ENCODE results near the gene KRTAP5-1. TPM values are rescaled to one million over a fixed set of nuclear protein-coding genes. Genes with fewer than 3 reads are reported as not detected.

The KRTAP5-1 gene
- total RNA-seq, 1 donor from 2014 or later = not detected

- ATAC-seq (peak in 1 of 2 donors; percentile 35), DNase-seq (no peak)
- no peaks in the 10 kb centered on the region for H3K9me3 ChIP-seq
- H3K27me3 ChIP-seq (ENCODE audit: low read depth) = no peaks in the 10 kb centered on the region
- peaks cover 6% of the 10 kb centered on the region for H3K4me1 ChIP-seq
- H3K27ac ChIP-seq = no peak overlapping the region
- no peak for TF ChIP-seq CTCF (IDR thresholded peaks at IDR 0.05)
- intact Hi-C loops (cut with DNase I) = no loop called here
- H3K4me3 ChIP-seq = no peak overlapping the region
- peaks cover 9% of the 10 kb centered on the region for H3K36me3 ChIP-seq
Measured at GRCh38 chr11:1564535-1565172, 20.4 kb downstream of the KRTAP5-1 start.

GRCh38 chr11:1563697-1564534 lies 21.2 kb downstream of the KRTAP5-1 start:
- Histone ChIP-seq H3K27ac (no peak overlapping the region), H3K4me1 (peaks cover 13% of the 10 kb centered on the region), H3K9me3 (no peaks in the 10 kb centered on the region), H3K27me3 (ENCODE audit: low read depth) (no peaks in the 10 kb centered on the region), H3K36me3 (peaks cover 9% of the 10 kb centered on the region), H3K4me3 (no peak overlapping the region)
- no peak for DNase-seq
- intact Hi-C loops (cut with DNase I) = no loop called here
- TF ChIP-seq CTCF (IDR thresholded peaks at IDR 0.05) = no peak
- no peak for ATAC-seq

GRCh38 chr11:1563149-1563638 lies 21.9 kb downstream of the KRTAP5-1 start:
- Histone ChIP-seq H3K9me3 (no peaks in the 10 kb centered on the region), H3K27ac (no peak overlapping the region), H3K4me1 (peaks cover 20% of the 10 kb centered on the region), H3K36me3 (peaks cover 9% of the 10 kb centered on the region), H3K4me3 (no peak overlapping the region), H3K27me3 (ENCODE audit: low read depth) (no peaks in the 10 kb centered on the region)
- ATAC-seq = no peak
- no peak for DNase-seq
- intact Hi-C loops (cut with DNase I) = no loop called here
- TF ChIP-seq CTCF (IDR thresholded peaks at IDR 0.05) = no peak

GRCh38 chr11:1562469-1563148 lies 22.5 kb downstream of the KRTAP5-1 start:
- H3K4me3 ChIP-seq = no peak overlapping the region
- peaks cover 21% of the 10 kb centered on the region for H3K4me1 ChIP-seq
- H3K27me3 ChIP-seq (ENCODE audit: low read depth) = no peaks in the 10 kb centered on the region
- no peak for TF ChIP-seq CTCF (IDR thresholded peaks at IDR 0.05)
- H3K36me3 ChIP-seq = peaks cover 11% of the 10 kb centered on the region
- no peak overlapping the region for H3K27ac ChIP-seq
- intact Hi-C loops (cut with DNase I) = no loop called here
- no peak for ATAC-seq
- DNase-seq = peak; percentile 32
- H3K9me3 ChIP-seq = no peaks in the 10 kb centered on the region

- ATAC-seq = no peak
- intact Hi-C loops (cut with DNase I) = no loop called here
- peak; percentile 28 for DNase-seq
- Histone ChIP-seq H3K36me3 (peaks cover 17% of the 10 kb centered on the region), H3K9me3 (no peaks in the 10 kb centered on the region), H3K4me3 (no peak overlapping the region), H3K4me1 (peaks cover 21% of the 10 kb centered on the region), H3K27me3 (ENCODE audit: low read depth) (no peaks in the 10 kb centered on the region), H3K27ac (no peak overlapping the region)
- TF ChIP-seq CTCF (IDR thresholded peaks at IDR 0.05) = no peak
Measured at GRCh38 chr11:1561955-1562354, 23.1 kb downstream of the KRTAP5-1 start.
